CD4-positive, alpha-beta memory T cell (primary cell): Measurements from ENCODE around the gene RMC1. TPM values are rescaled to one million over a fixed set of nuclear protein-coding genes. Genes with fewer than 3 reads are reported as not detected.

Experiments
- CTCF ChIA-PET: fragments of 350-600 bp; sonication (Branson Sonifier 250); formaldehyde crosslinking; loops from one replicate; lab custom pipeline; 2021; ENCODE audit warnings: inconsistent platforms; ENCODE audit not compliant: partially characterized antibody; lab: Charles Lee
- POLR2A ChIA-PET: fragments of 350-600 bp; sonication (Branson Sonifier 250); formaldehyde crosslinking; loops from one replicate; lab custom pipeline; 2021; ENCODE audit not compliant: partially characterized antibody; lab: Charles Lee
- DNase-seq, 5 donors: peaks; one replicate each; pipeline versions ENCODE4 v3.0.0 to v3.0.0-alpha.2; 2020 to 2022; ENCODE audit warnings: mixed read lengths in 1 of 5
- H3K27ac ChIP-seq: one replicate; pipeline ENCODE4 v1.7.0; 2013; ENCODE audit warnings: low read depth, low read length
- H3K27me3 ChIP-seq: 2 replicates; pipeline ENCODE4 v1.7.0; 2013; ENCODE audit warnings: mild to moderate bottlenecking, low read length, moderate library complexity; ENCODE audit not compliant: insufficient read depth
- H3K36me3 ChIP-seq: 2 replicates; pipeline ENCODE4 v1.7.0; 2013; ENCODE audit warnings: mild to moderate bottlenecking, low read length, moderate library complexity; ENCODE audit not compliant: insufficient read depth
- H3K4me1 ChIP-seq: 2 replicates; pipeline ENCODE4 v1.7.0; 2013; ENCODE audit warnings: mild to moderate bottlenecking, low read length, moderate library complexity; ENCODE audit not compliant: insufficient read depth
- H3K4me3 ChIP-seq, 2 donors: one replicate each; pipeline ENCODE4 v1.7.0; 2013; ENCODE audit warnings: low read length in 2 of 2, mild to moderate bottlenecking in 1 of 2
- H3K9me3 ChIP-seq, 2 donors: one replicate each; pipeline ENCODE4 v1.7.0; 2013; ENCODE audit warnings: low read length in 2 of 2, control low read depth in 1 of 2; ENCODE audit not compliant: control insufficient read depth in 1 of 2
- H3K27ac Mint-ChIP-seq, 7 donors: one replicate each; pipeline ENCODE4 v1.8.0; 2020 to 2021; ENCODE audit warnings: mixed read lengths in 7 of 7, mild to moderate bottlenecking in 6 of 7, inconsistent platforms in 3 of 7, moderate library complexity in 3 of 7
- H3K27me3 Mint-ChIP-seq, 2 donors: one replicate each; pipeline ENCODE4 v1.8.0; 2020 to 2021; ENCODE audit warnings: mixed read lengths in 2 of 2
- H3K36me3 Mint-ChIP-seq, 2 donors: one replicate each; pipeline ENCODE4 v1.8.0; 2020 to 2021; ENCODE audit warnings: mixed read lengths in 2 of 2, inconsistent platforms in 1 of 2, mild to moderate bottlenecking in 1 of 2
- H3K4me1 Mint-ChIP-seq, 4 donors: one replicate each; pipeline ENCODE4 v1.8.0; 2020 to 2021; ENCODE audit warnings: mixed read lengths in 4 of 4, mild to moderate bottlenecking in 1 of 4
- H3K4me3 Mint-ChIP-seq, 8 donors: one replicate each; pipeline ENCODE4 v1.8.0; 2020 to 2021; ENCODE audit warnings: mixed read lengths in 8 of 8, mild to moderate bottlenecking in 7 of 8, moderate library complexity in 6 of 8, inconsistent platforms in 3 of 8
- H3K9me3 Mint-ChIP-seq, 8 donors: one replicate each; pipeline ENCODE4 v1.8.0; 2020 to 2021; ENCODE audit warnings: mixed read lengths in 8 of 8, mild to moderate bottlenecking in 5 of 8, inconsistent platforms in 3 of 8, moderate library complexity in 1 of 8
- intact Hi-C: fragments of 100-400 bp; cut with micrococcal nuclease; formaldehyde crosslinking; loops from one replicate; pipeline ENCODE4 v1.15.1; 2023
- polyA plus RNA-seq, 2 donors: library from polyadenylated mRNA; unstranded; fragments of 300-500 nt; fragmentation: Illumina TruSeq; gene quantifications; one replicate each; pipeline ENCODE4 v1.2.3, GENCODE V29; 2021
- total RNA-seq, 2 experiments: library from RNA; stranded (reverse); gene quantifications; one replicate each; pipeline ENCODE4 v1.2.3, GENCODE V29; 2021

Gene RMC1
- total RNA-seq = 10 to 100 TPM; 56.6 TPM
- polyA plus RNA-seq = 10 to 100 TPM; 42.7 to 45.8 TPM

DNA sequence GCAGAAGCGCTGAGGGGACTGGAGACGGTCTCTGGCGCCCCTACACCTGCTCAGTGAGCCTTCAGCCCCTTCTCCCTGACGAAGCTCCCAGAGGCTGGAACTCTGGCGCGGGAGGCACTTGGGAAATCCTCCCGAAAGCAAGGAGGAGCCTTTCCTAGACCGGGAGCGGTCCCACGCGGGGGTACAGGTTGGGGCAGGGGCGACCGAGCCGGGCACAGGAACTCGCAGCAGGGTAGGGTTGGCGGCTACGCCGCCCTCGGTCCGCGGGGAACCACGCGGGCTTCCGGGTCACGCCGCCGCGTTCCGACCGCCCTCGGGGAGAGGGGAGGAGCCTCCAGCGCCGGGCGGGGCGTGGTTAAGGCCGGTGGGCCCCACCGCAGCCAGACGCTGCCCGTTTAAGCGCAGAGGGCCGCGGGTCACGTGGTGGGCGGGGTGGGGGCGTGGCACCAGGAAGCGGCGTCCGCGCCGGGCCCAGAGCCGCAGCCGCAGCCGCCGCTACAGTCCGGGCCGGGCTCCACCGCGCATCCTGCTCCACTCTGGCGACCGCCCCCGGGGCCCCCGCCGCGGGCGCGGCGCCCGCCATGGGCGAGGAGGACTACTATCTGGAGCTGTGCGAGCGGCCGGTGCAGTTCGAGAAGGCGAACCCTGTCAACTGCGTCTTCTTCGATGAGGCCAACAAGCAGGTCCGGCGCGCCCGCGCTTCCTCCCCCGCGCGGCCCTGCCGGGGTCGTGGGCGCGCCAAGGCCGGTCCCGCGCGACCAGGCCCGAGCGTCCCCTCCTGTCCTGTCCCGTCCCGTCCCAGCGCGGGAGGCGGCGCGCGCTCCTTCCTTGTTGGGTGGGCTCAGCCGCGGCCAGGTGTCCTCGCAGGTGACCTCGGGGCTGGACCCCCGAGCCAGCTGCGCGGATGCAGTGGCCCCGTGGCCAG is at the start of gene RMC1:
TSS of gene RMC1 (plus strand) at position 474 of the 925 bp plus-strand sequence. CDS start at position 582, 108 bp downstream.
- H3K4me1 Mint-ChIP-seq = peaks cover 32 to 71% (median 50%) of the 10 kb centered on the region in 4 donors
- H3K27ac Mint-ChIP-seq = peak within 1 kb of the TSS; percentile 91 to 98 (median 96)
- H3K9me3 ChIP-seq = no peaks in the 10 kb centered on the region
- intact Hi-C loops = loop anchor here (1.0 to 5.0 kb wide), 6 partner anchors 50 to 571 kb away; partner anchors contain the start of genes NPC1, RBBP8 and RIOK3
- H3K27me3 ChIP-seq = no peaks in the 10 kb centered on the region
- ChIA-PET CTCF (interaction anchor here (1.1 to 3.6 kb wide), 4 partner anchors 12 to 87 kb away, joined by 3 to 27 read pairs (median 7); no protein-coding TSS in a partner anchor), POLR2A (interaction anchor here (0.6 to 2.9 kb wide), 13 partner anchors 8 to 325 kb away, joined by 3 to 12 read pairs (median 3); partner anchors contain the start of genes NPC1 and RIOK3)
- H3K36me3 Mint-ChIP-seq = peaks cover 21 to 33% of the 10 kb centered on the region in 2 donors
- peaks cover 48% of the 10 kb centered on the region for H3K4me1 ChIP-seq
- H3K4me3 Mint-ChIP-seq = peak within 1 kb of the TSS; percentile 89 to 97 (median 94)
- H3K4me3 ChIP-seq = peak within 1 kb of the TSS; percentile 84 to 85
- peak; percentile 94 to 96 (median 95) for DNase-seq
- no peaks in the 10 kb centered on the region for H3K9me3 Mint-ChIP-seq
- peaks cover 7% of the 10 kb centered on the region for H3K36me3 ChIP-seq
- peak within 1 kb of the TSS; percentile 82 for H3K27ac ChIP-seq
- H3K27me3 Mint-ChIP-seq = no peaks in the 10 kb centered on the region

DNA sequence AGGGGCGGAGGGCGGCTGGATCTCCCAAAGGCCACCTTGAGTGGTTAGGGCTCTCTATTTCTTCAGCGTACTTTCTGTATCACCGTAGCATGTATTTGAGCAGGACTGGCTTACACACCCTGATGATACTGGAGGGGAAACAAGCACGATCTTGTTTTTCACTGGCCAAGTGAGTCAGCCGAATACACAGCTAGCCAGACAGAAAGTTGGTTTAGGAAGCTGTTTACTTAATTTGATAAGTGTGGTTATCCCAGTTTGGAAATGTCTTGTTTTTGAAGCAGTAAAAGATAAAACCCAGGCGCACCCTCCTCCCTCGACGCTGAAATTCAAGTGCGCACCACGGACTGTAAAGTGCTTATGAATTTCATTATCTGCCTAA is 49.6 kb upstream of the RMC1 start:
- intact Hi-C loops = loop anchor here (1.0 to 10.0 kb wide), 5 partner anchors 16 to 521 kb away; partner anchors contain the start of genes NPC1, RBBP8 and RMC1
- peaks cover 47% of the 10 kb centered on the region for H3K4me1 ChIP-seq
- ChIA-PET CTCF (interaction anchor here (0.7 to 1.5 kb wide), 4 partner anchors 9 to 45 kb away, joined by 3 to 5 read pairs (median 4); a partner anchor contains a TSS), POLR2A (interaction anchor here (0.6 to 2.4 kb wide), 13 partner anchors 9 to 685 kb away, joined by 3 to 15 read pairs (median 5); partner anchors contain the start of genes CABYR, NPC1 and RMC1)
- no peaks in the 10 kb centered on the region for H3K36me3 ChIP-seq
- peak overlapping the region; percentile 89 to 98 (median 94) for H3K27ac Mint-ChIP-seq
- H3K27me3 ChIP-seq = no peaks in the 10 kb centered on the region
- H3K4me1 Mint-ChIP-seq = peaks cover 27 to 61% (median 42%) of the 10 kb centered on the region in 4 donors
- DNase-seq = peak in 2 of 5 donors; percentile 35 to 38
- peak overlapping the region; percentile 94 to 100 (median 100) for H3K4me3 Mint-ChIP-seq
- peaks cover 0 to 29% of the 10 kb centered on the region in 2 donors for H3K36me3 Mint-ChIP-seq
- peak overlapping the region; percentile 95 for H3K4me3 ChIP-seq
- peaks cover 0 to 2% (median 0%) of the 10 kb centered on the region in 8 donors for H3K9me3 Mint-ChIP-seq
- H3K27me3 Mint-ChIP-seq = no peaks in the 10 kb centered on the region
- H3K9me3 ChIP-seq = no peaks in the 10 kb centered on the region
- peak overlapping the region; percentile 92 for H3K27ac ChIP-seq

DNA sequence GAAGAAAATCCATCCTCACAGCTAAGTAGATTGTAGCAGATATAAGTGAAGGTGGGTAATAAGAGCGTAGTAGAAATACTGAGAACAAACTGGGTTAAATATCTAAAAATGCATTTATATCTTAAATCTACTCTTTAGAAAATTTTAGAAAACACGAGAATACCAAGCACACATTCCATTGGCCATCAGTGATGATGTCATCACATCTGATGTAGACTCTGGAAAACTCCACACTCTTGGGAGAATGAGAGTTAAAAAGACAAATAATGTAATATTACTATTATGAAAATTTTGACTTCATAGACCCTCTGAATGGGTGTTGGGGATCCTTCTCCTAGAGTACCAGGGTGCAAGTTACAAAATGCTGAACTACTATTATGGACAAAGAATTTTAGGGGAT is 46.5 kb upstream of the RMC1 start:
- H3K36me3 Mint-ChIP-seq = peaks cover 5 to 51% of the 10 kb centered on the region in 2 donors
- Histone ChIP-seq H3K36me3 (no peaks in the 10 kb centered on the region), H3K27ac (no peak overlapping the region), H3K27me3 (no peaks in the 10 kb centered on the region), H3K4me3 (no peak overlapping the region), H3K4me1 (peaks cover 76% of the 10 kb centered on the region), H3K9me3 (no peaks in the 10 kb centered on the region)
- CTCF ChIA-PET = no interaction called here
- no peak for DNase-seq
- intact Hi-C loops = loop anchor here (10.0 kb wide), 1 partner anchor 222 kb away; no protein-coding TSS in a partner anchor
- H3K9me3 Mint-ChIP-seq = peaks cover 0 to 2% (median 0%) of the 10 kb centered on the region in 8 donors
- peaks cover 50 to 86% (median 68%) of the 10 kb centered on the region in 4 donors for H3K4me1 Mint-ChIP-seq
- no peaks in the 10 kb centered on the region for H3K27me3 Mint-ChIP-seq
- POLR2A ChIA-PET = no interaction called here
- peak overlapping the region in 1 of 7 donors; percentile 60 for H3K27ac Mint-ChIP-seq
- H3K4me3 Mint-ChIP-seq = peak overlapping the region in 7 of 8 donors; percentile 0 to 56 (median 8)

- Mint-ChIP-seq H3K9me3 (peaks cover 0 to 2% (median 0%) of the 10 kb centered on the region in 8 donors), H3K27me3 (no peaks in the 10 kb centered on the region), H3K27ac (peak overlapping the region in 5 of 7 donors; percentile 8 to 91 (median 55)), H3K4me1 (peaks cover 44 to 79% (median 58%) of the 10 kb centered on the region in 4 donors), H3K4me3 (peak overlapping the region in 5 of 8 donors; percentile 37 to 78 (median 58)), H3K36me3 (peaks cover 23 to 55% of the 10 kb centered on the region in 2 donors)
- no peak for DNase-seq
- no peaks in the 10 kb centered on the region for H3K27me3 ChIP-seq
- H3K27ac ChIP-seq = no peak overlapping the region
- H3K4me3 ChIP-seq = peak overlapping the region in 1 of 2 donors; percentile 1
- CTCF ChIA-PET = no interaction called here
- no peaks in the 10 kb centered on the region for H3K9me3 ChIP-seq
- peaks cover 12% of the 10 kb centered on the region for H3K36me3 ChIP-seq
- POLR2A ChIA-PET = no interaction called here
- peaks cover 68% of the 10 kb centered on the region for H3K4me1 ChIP-seq
- intact Hi-C loops = loop anchor here (10.0 kb wide), 1 partner anchor 224 kb away; no protein-coding TSS in a partner anchor
These were observed 44.3 kb upstream of the RMC1 start for GRCh38 chr18:23458830-23459529.

- no peaks in the 10 kb centered on the region for H3K9me3 ChIP-seq
- ChIA-PET CTCF (no interaction called here), POLR2A (no interaction called here)
- Mint-ChIP-seq H3K4me3 (peak overlapping the region in 3 of 8 donors; percentile 13 to 78 (median 39)), H3K9me3 (peaks cover 0 to 2% (median 0%) of the 10 kb centered on the region in 8 donors), H3K36me3 (peaks cover 27 to 55% of the 10 kb centered on the region in 2 donors), H3K27ac (peak overlapping the region in 4 of 7 donors; percentile 8 to 91 (median 62)), H3K4me1 (peaks cover 39 to 74% (median 53%) of the 10 kb centered on the region in 4 donors), H3K27me3 (no peaks in the 10 kb centered on the region)
- DNase-seq = no peak
- intact Hi-C loops = loop anchor here (10.0 kb wide), 1 partner anchor 225 kb away; no protein-coding TSS in a partner anchor
- no peak overlapping the region for H3K4me3 ChIP-seq
- H3K4me1 ChIP-seq = peaks cover 63% of the 10 kb centered on the region
- no peaks in the 10 kb centered on the region for H3K27me3 ChIP-seq
- H3K36me3 ChIP-seq = peaks cover 17% of the 10 kb centered on the region
- no peak overlapping the region for H3K27ac ChIP-seq
These were observed 43.8 kb upstream of the RMC1 start for GRCh38 chr18:23459530-23459921.

DNA sequence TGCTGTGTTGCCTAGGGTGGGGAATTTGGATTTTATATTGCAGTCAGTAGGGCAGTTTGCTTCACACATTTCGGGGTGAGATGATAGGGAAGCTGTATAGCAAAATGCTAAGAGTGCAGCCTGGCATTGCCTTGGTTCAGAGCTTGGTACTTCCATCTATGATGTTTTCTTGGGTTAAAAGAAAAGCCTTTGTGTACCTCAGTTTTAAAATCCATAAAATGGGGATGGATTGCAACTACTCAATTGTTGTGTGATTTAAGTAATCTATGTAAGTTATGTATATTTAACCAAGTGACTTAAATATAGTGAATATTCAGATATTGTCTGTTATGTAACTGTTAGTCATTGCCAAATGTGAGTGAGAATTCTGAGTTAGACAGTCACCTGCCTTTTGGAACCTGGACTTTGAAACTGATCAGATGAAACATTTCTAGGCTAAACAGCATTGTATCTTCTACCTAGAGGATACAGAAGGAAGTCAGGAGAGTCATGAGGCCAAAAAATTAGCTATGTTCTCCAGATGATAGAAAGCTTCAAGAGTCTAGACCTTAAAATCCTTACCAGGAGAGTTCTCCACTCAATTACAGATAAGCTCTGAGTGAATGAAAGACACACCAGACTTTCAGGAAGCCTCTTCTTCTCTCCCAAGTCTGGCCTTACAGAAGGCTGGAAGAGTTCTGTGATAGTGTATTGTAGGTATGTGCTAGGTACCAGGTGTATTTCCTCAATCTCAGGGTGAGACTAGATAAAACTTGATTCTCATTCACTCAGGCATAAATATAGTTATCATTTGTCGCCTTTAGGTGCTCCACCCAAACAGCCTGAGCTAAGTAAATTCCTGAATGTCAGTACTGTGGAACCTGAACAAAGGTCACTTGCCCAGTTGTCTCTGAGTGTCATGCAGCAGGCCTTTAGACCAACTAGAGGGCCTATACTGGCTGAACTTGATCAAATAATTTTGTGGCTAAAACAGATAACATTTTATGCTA is 42.7 kb upstream of the RMC1 start:
- Mint-ChIP-seq H3K36me3 (peaks cover 32 to 58% of the 10 kb centered on the region in 2 donors), H3K27ac (peak overlapping the region in 5 of 7 donors; percentile 7 to 54 (median 23)), H3K9me3 (peaks cover 0 to 2% (median 0%) of the 10 kb centered on the region in 8 donors), H3K4me1 (peaks cover 37 to 65% (median 50%) of the 10 kb centered on the region in 4 donors), H3K27me3 (no peaks in the 10 kb centered on the region), H3K4me3 (peak overlapping the region in 5 of 8 donors; percentile 3 to 33 (median 8))
- intact Hi-C loops = no loop called here
- no peak for DNase-seq
- ChIA-PET POLR2A (no interaction called here), CTCF (no interaction called here)
- Histone ChIP-seq H3K36me3 (peaks cover 19% of the 10 kb centered on the region), H3K4me1 (peaks cover 56% of the 10 kb centered on the region), H3K27me3 (no peaks in the 10 kb centered on the region), H3K27ac (no peak overlapping the region), H3K9me3 (no peaks in the 10 kb centered on the region), H3K4me3 (no peak overlapping the region)
